Measurements from ENCODE around the gene MRPL1.
A peak's percentile ranks its signal among the peaks of the same experiment; 100 is the strongest.
"Not testable (repeated sequence)": the region's sequence is repeated elsewhere in the genome, so short reads cannot be mapped to it uniquely, and the experiment has no call there.

The MRPL1 gene

GRCh38 chr4:77913348-77913747 lies 50.7 kb downstream of the MRPL1 start:
- no peak for DNase-seq (ENCODE audit: low spot score)

- DNase-seq (ENCODE audit: low spot score), result no peak
These were observed 54.4 kb downstream of the MRPL1 start for GRCh38 chr4:77917075-77917474.

GRCh38 chr4:77917601-77918000 lies 55.0 kb downstream of the MRPL1 start:
- no peak for DNase-seq (ENCODE audit: low spot score)

- DNase-seq (ENCODE audit: low spot score), result no peak
These were observed 57.7 kb downstream of the MRPL1 start for GRCh38 chr4:77920371-77920770.

- DNase-seq (ENCODE audit: low spot score), result peak; percentile 99
These were observed 59.1 kb downstream of the MRPL1 start for GRCh38 chr4:77921701-77922100.

GRCh38 chr4:77922158-77923094 lies 59.8 kb downstream of the MRPL1 start:
- DNase-seq (ENCODE audit: low spot score), result no peak

GRCh38 chr4:77927991-77928925 lies 65.6 kb downstream of the MRPL1 start:
- DNase-seq (ENCODE audit: low spot score), result no peak

GRCh38 chr4:77930154-77930639 lies 67.6 kb downstream of the MRPL1 start:
- DNase-seq (ENCODE audit: low spot score), result no peak

- no peak for DNase-seq (ENCODE audit: low spot score)
These were observed 68.2 kb downstream of the MRPL1 start for GRCh38 chr4:77930876-77931275.

GRCh38 chr4:77931452-77932135 lies 69.0 kb downstream of the MRPL1 start:
- peak; percentile 95 for DNase-seq (ENCODE audit: low spot score)

GRCh38 chr4:77938560-77938959 lies 75.9 kb downstream of the MRPL1 start:
- no peak for DNase-seq (ENCODE audit: low spot score)

- DNase-seq (ENCODE audit: low spot score), result not testable (repeated sequence)
These were observed 83.3 kb downstream of the MRPL1 start for GRCh38 chr4:77945929-77946328.

GRCh38 chr4:77950203-77950602 lies 87.6 kb downstream of the MRPL1 start:
- DNase-seq (ENCODE audit: low spot score), result no peak

- DNase-seq (ENCODE audit: low spot score), result no peak
These were observed 89.8 kb downstream of the MRPL1 start for GRCh38 chr4:77952457-77952856.

GRCh38 chr4:77954690-77955089 lies 92.1 kb downstream of the MRPL1 start:
- DNase-seq (ENCODE audit: low spot score), result no peak

- DNase-seq (ENCODE audit: low spot score), result no peak
These were observed 94.3 kb downstream of the MRPL1 start for GRCh38 chr4:77956917-77957316.

GRCh38 chr4:77958897-77959296 lies 96.3 kb downstream of the MRPL1 start:
- no peak for DNase-seq (ENCODE audit: low spot score)

GRCh38 chr4:77959566-77960338 lies 97.1 kb downstream of the MRPL1 start:
- peak; percentile 44 for DNase-seq (ENCODE audit: low spot score)

GRCh38 chr4:77960367-77960766 lies 97.7 kb downstream of the MRPL1 start:
- DNase-seq (ENCODE audit: low spot score), result no peak

- DNase-seq (ENCODE audit: low spot score), result no peak
These were observed 100.4 kb downstream of the MRPL1 start for GRCh38 chr4:77963004-77963403.

GRCh38 chr4:77973657-77974056 lies 111.0 kb downstream of the MRPL1 start:
- not testable (repeated sequence) for DNase-seq (ENCODE audit: low spot score)

Measured in kidney capillary endothelial cell (primary cell).